HS-5 (cell line): ENCODE results near the gene NPRL2.
A peak's percentile ranks its signal among the peaks of the same experiment; 100 is the strongest.

ENCODE experiments used
- DNase-seq: peaks from one replicate; pipeline ENCODE4 v3.0.0-alpha.2; 2012; ENCODE audit warnings: low read depth

Gene NPRL2

GRCh38 chr3:50304601-50305000 is 46.0 kb downstream of the NPRL2 start:
- DNase-seq = no peak

- DNase-seq = no peak
Observed at GRCh38 chr3:50303013-50303815, 47.4 kb downstream of the NPRL2 start, which contains the start of gene HYAL1. Gene HYAL1, minus strand, starts transcription at chr3:50303574. Its CDS starts 618 bp downstream, at chr3:50302956.

GRCh38 chr3:50302095-50303012 is 48.2 kb downstream of the NPRL2 start:
- DNase-seq = no peak

GRCh38 chr3:50300681-50301254 is 49.8 kb downstream of the NPRL2 start:
- no peak for DNase-seq

GRCh38 chr3:50299929-50300680 is 50.5 kb downstream of the NPRL2 start:
- no peak for DNase-seq

- no peak for DNase-seq
Observed at GRCh38 chr3:50299638-50299928, 51.0 kb downstream of the NPRL2 start.

GRCh38 chr3:50298836-50299637 is 51.5 kb downstream of the NPRL2 start, which contains the start of the genes HYAL3 and NAA80:
Gene HYAL3, minus strand, starts transcription at chr3:50299405. Its CDS starts 3,803 bp downstream, at chr3:50295602.
Gene NAA80, minus strand, starts transcription at chr3:50299405. Its CDS starts 1,942 bp downstream, at chr3:50297463.
- DNase-seq = peak; percentile 98

GRCh38 chr3:50297896-50298725 is 52.5 kb downstream of the NPRL2 start:
- DNase-seq = no peak

GRCh38 chr3:50297384-50297775 is 53.2 kb downstream of the NPRL2 start:
- no peak for DNase-seq
